ENCODE results near the gene ADAMTS6. TPM values are rescaled to one million over a fixed set of nuclear protein-coding genes. Genes with fewer than 3 reads are reported as not detected.
"Not testable (repeated sequence)": the region's sequence is repeated elsewhere in the genome, so short reads cannot be mapped to it uniquely, and the experiment has no call there.

The ADAMTS6 gene
- total RNA-seq, 1 donor from 2014 or later, result 2.6 TPM

DNA sequence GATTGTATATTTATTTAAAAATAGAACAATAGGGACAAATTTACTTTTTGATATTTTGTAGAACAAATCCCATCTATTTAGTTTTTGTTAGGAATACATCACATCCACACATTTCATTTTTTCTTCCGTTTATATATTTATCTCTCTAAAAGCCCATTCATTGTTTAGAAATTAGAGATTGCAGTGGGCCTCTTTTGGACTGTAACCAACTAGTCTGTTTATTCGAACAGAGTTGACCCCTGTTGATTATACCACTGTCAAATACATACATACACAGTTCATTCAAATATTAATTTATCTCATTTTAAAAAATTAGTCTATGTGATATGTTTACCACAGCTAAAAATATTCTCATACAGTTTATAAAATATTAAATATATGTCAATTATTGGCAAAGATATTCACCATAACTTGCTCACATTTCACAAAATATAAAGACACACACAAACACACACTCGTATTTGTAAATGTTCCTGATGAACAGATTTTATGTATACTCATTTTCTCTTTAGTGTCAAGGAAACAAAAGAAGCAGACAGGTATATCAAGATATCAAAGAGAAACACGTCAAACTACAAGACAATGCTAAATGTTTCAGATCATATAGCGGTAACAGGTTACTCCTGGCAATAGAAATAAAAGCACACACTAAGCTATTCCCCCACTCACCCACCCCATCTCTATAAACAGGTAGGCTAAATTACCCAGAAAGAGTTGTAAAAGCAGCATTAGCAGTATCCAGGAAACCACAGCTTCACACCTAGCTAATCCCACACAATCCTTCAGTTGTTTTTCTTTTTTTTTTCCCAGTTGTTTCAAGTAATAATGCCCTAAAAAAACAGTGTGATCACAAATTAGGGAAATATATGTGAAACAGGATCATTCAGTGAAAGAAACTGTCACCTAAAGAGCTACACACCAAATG is 283.9 kb downstream of the ADAMTS6 start:
- Histone ChIP-seq H3K27ac (ENCODE audit: low read depth, low read length) (no peak overlapping the region), H3K27me3 (ENCODE audit: control insufficient read depth in 3 of 3, insufficient read depth in 3 of 3, low read length in 3 of 3) (no peaks in the 10 kb centered on the region), H3K4me3 (ENCODE audit: low read length in 3 of 3) (no peak overlapping the region), H3K9ac (ENCODE audit: low read depth in 1 of 3, low read length in 3 of 3) (no peak overlapping the region), H3K36me3 (ENCODE audit: control insufficient read depth in 3 of 3, insufficient read depth in 3 of 3, low read length in 3 of 3) (no peaks in the 10 kb centered on the region), H3K9me3 (ENCODE audit: control insufficient read depth in 3 of 3, low read length in 3 of 3) (no peaks in the 10 kb centered on the region), H3K4me1 (ENCODE audit: control insufficient read depth in 3 of 3, insufficient read depth in 3 of 3, low read length in 3 of 3) (no peaks in the 10 kb centered on the region)

DNA sequence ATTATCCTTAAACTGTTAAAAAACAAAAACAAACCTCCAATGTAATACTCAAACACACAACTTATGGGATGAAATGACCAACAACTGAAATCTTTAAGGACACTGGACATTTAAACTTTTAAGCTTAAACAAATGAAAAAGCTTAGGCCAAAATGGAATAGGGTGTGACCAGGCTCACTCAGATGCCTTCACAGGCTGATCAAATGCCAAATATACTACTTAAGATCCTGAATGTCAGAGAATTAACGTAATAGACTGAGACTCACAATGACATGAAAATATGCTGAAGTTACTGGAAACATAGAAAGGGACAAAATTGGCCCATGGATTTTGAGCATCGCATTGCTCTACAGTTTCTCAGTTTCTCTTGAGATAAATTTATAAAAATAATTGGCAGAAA is 286.8 kb downstream of the ADAMTS6 start:
- no peaks in the 10 kb centered on the region for H3K9me3 ChIP-seq (ENCODE audit: control insufficient read depth in 3 of 3, low read length in 3 of 3)
- no peaks in the 10 kb centered on the region for H3K27me3 ChIP-seq (ENCODE audit: control insufficient read depth in 3 of 3, insufficient read depth in 3 of 3, low read length in 3 of 3)
- no peak overlapping the region for H3K4me3 ChIP-seq (ENCODE audit: low read length in 3 of 3)
- no peaks in the 10 kb centered on the region for H3K4me1 ChIP-seq (ENCODE audit: control insufficient read depth in 3 of 3, insufficient read depth in 3 of 3, low read length in 3 of 3)
- no peak overlapping the region for H3K27ac ChIP-seq (ENCODE audit: low read depth, low read length)
- H3K9ac ChIP-seq (ENCODE audit: low read depth in 1 of 3, low read length in 3 of 3), result no peak overlapping the region
- no peaks in the 10 kb centered on the region for H3K36me3 ChIP-seq (ENCODE audit: control insufficient read depth in 3 of 3, insufficient read depth in 3 of 3, low read length in 3 of 3)

DNA sequence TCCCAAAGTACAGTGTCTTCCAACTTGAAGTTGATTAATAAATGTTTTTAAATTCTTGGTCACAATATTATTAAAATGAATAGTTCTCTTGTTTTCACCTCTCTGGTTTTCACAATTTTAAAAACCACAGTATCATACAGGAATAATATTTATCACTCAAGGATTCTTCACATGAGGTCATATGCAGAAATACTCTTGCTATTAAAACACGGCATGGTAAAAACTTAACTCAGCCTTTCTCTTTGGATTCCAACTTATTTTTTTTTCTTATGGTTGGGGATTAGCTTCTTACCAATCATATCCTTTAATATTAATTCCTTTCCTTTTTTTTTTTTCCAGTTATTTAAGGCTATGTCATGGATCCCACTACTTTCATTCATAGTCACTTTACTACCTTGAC is 289.4 kb downstream of the ADAMTS6 start:
- no peaks in the 10 kb centered on the region for H3K27me3 ChIP-seq (ENCODE audit: control insufficient read depth in 3 of 3, insufficient read depth in 3 of 3, low read length in 3 of 3)
- H3K9me3 ChIP-seq (ENCODE audit: control insufficient read depth in 3 of 3, low read length in 3 of 3), result no peaks in the 10 kb centered on the region
- H3K4me1 ChIP-seq (ENCODE audit: control insufficient read depth in 3 of 3, insufficient read depth in 3 of 3, low read length in 3 of 3), result no peaks in the 10 kb centered on the region
- H3K36me3 ChIP-seq (ENCODE audit: control insufficient read depth in 3 of 3, insufficient read depth in 3 of 3, low read length in 3 of 3), result no peaks in the 10 kb centered on the region
- no peak overlapping the region for H3K9ac ChIP-seq (ENCODE audit: low read depth in 1 of 3, low read length in 3 of 3)
- no peak overlapping the region for H3K4me3 ChIP-seq (ENCODE audit: low read length in 3 of 3)
- H3K27ac ChIP-seq (ENCODE audit: low read depth, low read length), result no peak overlapping the region

DNA sequence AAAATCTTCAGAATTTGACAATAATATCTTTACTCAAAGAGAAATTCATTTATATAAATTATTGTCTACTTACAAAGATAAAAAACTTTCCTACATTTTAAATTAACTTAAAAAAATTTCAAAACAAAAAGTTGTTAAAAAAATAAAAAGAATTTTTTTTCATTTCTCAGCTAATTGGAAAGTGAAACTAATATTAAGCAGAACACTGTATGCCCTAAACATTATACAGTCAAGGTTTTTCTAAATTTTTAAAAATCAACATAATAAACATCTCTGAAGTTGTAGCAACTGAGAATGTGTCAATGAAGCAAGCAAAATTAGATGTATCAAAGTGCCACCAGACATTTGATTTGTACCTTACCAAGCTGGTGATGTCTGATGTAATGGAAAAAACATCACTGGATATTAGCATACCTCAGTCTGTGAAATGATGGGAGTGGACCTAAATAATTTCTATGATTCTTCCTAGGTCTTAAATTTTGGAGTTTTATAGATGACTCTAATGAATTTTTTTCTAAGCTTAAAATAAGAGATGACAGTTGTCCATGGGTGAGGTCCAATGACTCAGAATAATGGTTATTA is 290.1 kb downstream of the ADAMTS6 start:
- Histone ChIP-seq H3K27me3 (ENCODE audit: control insufficient read depth in 3 of 3, insufficient read depth in 3 of 3, low read length in 3 of 3) (no peaks in the 10 kb centered on the region), H3K4me3 (ENCODE audit: low read length in 3 of 3) (no peak overlapping the region), H3K9ac (ENCODE audit: low read depth in 1 of 3, low read length in 3 of 3) (no peak overlapping the region), H3K27ac (ENCODE audit: low read depth, low read length) (no peak overlapping the region), H3K9me3 (ENCODE audit: control insufficient read depth in 3 of 3, low read length in 3 of 3) (no peaks in the 10 kb centered on the region), H3K4me1 (ENCODE audit: control insufficient read depth in 3 of 3, insufficient read depth in 3 of 3, low read length in 3 of 3) (no peaks in the 10 kb centered on the region), H3K36me3 (ENCODE audit: control insufficient read depth in 3 of 3, insufficient read depth in 3 of 3, low read length in 3 of 3) (no peaks in the 10 kb centered on the region)

DNA sequence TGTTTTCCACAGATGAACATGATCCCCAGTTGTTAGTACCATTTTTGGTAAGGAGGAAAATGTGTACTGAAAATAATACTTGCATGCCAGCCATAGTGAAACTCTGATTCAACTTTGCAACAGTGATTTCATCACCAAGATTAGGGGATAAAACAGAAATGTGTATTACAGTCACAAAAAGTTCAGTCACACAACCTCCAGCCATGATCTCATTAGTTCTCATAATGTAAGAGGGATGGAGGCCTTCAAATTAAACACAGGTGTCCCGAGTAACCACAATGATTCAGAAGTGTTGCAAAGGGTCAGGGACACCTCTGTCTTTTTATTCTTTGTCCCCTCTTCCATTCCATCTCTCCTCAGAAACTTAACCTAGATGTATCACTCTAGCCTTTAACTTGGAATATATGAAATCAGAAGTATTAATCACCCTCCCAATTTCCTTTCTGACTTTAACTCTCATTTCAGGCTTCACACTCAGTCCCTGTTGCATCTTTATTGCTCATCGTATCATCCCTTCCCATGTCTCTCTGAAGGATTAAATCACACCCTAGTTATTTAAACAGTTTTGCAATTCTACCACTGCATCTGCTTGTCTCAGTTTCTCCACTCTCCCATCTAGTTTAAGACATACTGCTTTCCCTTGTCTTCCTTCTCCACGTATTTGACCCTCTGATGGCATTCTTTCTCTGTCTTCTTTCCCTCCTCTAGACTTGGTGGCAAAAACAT is 291.2 kb downstream of the ADAMTS6 start:
- H3K27me3 ChIP-seq (ENCODE audit: control insufficient read depth in 3 of 3, insufficient read depth in 3 of 3, low read length in 3 of 3), result no peaks in the 10 kb centered on the region
- H3K9ac ChIP-seq (ENCODE audit: low read depth in 1 of 3, low read length in 3 of 3), result no peak overlapping the region
- H3K27ac ChIP-seq (ENCODE audit: low read depth, low read length), result no peak overlapping the region

DNA sequence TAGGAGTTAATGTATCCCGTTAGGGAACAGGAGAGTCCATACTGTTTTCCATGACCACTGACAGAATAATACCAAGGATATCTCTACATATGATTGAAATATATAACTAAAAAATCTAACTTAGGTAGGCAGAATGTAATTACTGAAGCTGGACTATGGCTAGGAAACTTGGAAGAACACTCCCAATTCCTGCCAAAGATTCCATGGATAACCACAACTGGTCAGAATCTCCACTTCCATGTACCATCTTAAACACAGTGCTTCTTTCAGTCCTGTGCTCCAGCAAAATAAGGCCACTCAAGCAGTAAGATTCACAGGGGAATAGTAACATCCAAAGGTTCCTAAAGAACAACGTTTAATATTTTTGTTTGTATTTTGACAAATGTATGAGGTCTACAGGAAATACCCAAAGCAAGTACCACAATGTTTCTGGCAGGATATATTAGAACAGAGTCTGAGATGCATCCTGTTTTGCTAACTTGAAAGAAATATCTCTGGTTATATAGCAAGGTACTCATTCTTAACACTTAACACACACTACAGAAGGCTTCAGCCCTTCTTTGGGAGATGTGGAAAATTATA is 295.0 kb downstream of the ADAMTS6 start:
- H3K4me1 ChIP-seq (ENCODE audit: control insufficient read depth in 3 of 3, insufficient read depth in 3 of 3, low read length in 3 of 3), result no peaks in the 10 kb centered on the region
- H3K9me3 ChIP-seq (ENCODE audit: control insufficient read depth in 3 of 3, low read length in 3 of 3), result no peaks in the 10 kb centered on the region
- no peak overlapping the region for H3K4me3 ChIP-seq (ENCODE audit: low read length in 3 of 3)
- H3K9ac ChIP-seq (ENCODE audit: low read depth in 1 of 3, low read length in 3 of 3), result no peak overlapping the region
- no peaks in the 10 kb centered on the region for H3K36me3 ChIP-seq (ENCODE audit: control insufficient read depth in 3 of 3, insufficient read depth in 3 of 3, low read length in 3 of 3)
- no peak overlapping the region for H3K27ac ChIP-seq (ENCODE audit: low read depth, low read length)
- H3K27me3 ChIP-seq (ENCODE audit: control insufficient read depth in 3 of 3, insufficient read depth in 3 of 3, low read length in 3 of 3), result no peaks in the 10 kb centered on the region

More for the DNA sequence above, 291.2 kb downstream of the ADAMTS6 start:
- Histone ChIP-seq H3K4me3 (ENCODE audit: low read length in 3 of 3) (no peak overlapping the region), H3K4me1 (ENCODE audit: control insufficient read depth in 3 of 3, insufficient read depth in 3 of 3, low read length in 3 of 3) (no peaks in the 10 kb centered on the region), H3K9me3 (ENCODE audit: control insufficient read depth in 3 of 3, low read length in 3 of 3) (no peaks in the 10 kb centered on the region), H3K36me3 (ENCODE audit: control insufficient read depth in 3 of 3, insufficient read depth in 3 of 3, low read length in 3 of 3) (no peaks in the 10 kb centered on the region)

DNA sequence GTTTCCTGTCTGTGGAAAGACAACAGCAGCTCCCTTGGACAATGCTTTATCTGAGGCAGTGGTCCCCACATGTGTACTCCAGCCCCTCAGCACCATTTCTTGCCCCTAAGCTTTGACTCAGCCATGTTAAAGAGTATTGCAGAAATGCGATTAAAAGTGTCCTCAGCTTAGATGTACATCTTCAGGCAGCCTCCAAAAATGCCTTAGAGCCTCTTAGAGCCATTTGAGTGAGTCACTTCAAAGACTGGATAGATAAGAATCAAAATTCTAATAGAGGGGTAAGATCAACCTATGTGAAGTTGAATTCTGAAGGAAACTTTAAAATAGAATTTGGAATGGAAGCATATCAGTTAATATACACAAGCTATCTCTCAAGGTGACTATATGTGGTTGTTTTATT is 296.3 kb downstream of the ADAMTS6 start:
- Histone ChIP-seq H3K27me3 (ENCODE audit: control insufficient read depth in 3 of 3, insufficient read depth in 3 of 3, low read length in 3 of 3) (no peaks in the 10 kb centered on the region), H3K9ac (ENCODE audit: low read depth in 1 of 3, low read length in 3 of 3) (no peak overlapping the region), H3K4me3 (ENCODE audit: low read length in 3 of 3) (no peak overlapping the region), H3K36me3 (ENCODE audit: control insufficient read depth in 3 of 3, insufficient read depth in 3 of 3, low read length in 3 of 3) (no peaks in the 10 kb centered on the region), H3K4me1 (ENCODE audit: control insufficient read depth in 3 of 3, insufficient read depth in 3 of 3, low read length in 3 of 3) (no peaks in the 10 kb centered on the region), H3K9me3 (ENCODE audit: control insufficient read depth in 3 of 3, low read length in 3 of 3) (no peaks in the 10 kb centered on the region), H3K27ac (ENCODE audit: low read depth, low read length) (no peak overlapping the region)

DNA sequence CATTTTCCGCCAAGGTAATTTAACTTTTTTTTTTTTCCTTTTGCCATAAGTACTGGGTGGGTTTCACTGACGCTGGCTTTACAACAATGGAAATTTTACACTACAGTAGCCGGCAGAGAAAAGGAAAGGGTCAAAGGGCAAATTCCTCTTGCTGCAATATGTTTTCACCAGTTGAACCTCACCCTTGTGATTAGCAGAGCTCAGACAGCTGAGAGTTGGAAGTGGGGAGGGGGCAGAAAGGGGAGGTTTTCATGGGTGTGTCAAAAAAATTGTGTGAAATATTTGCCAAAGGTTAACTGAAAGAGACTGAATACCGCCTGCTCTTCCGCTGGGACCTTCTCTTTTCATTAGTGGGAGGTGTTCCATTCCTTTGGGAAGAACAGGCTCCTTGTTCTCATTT is 296.9 kb downstream of the ADAMTS6 start:
- Histone ChIP-seq H3K9me3 (ENCODE audit: control insufficient read depth in 3 of 3, low read length in 3 of 3) (no peaks in the 10 kb centered on the region), H3K9ac (ENCODE audit: low read depth in 1 of 3, low read length in 3 of 3) (no peak overlapping the region), H3K36me3 (ENCODE audit: control insufficient read depth in 3 of 3, insufficient read depth in 3 of 3, low read length in 3 of 3) (no peaks in the 10 kb centered on the region), H3K27me3 (ENCODE audit: control insufficient read depth in 3 of 3, insufficient read depth in 3 of 3, low read length in 3 of 3) (no peaks in the 10 kb centered on the region), H3K4me3 (ENCODE audit: low read length in 3 of 3) (no peak overlapping the region), H3K4me1 (ENCODE audit: control insufficient read depth in 3 of 3, insufficient read depth in 3 of 3, low read length in 3 of 3) (no peaks in the 10 kb centered on the region), H3K27ac (ENCODE audit: low read depth, low read length) (no peak overlapping the region)

DNA sequence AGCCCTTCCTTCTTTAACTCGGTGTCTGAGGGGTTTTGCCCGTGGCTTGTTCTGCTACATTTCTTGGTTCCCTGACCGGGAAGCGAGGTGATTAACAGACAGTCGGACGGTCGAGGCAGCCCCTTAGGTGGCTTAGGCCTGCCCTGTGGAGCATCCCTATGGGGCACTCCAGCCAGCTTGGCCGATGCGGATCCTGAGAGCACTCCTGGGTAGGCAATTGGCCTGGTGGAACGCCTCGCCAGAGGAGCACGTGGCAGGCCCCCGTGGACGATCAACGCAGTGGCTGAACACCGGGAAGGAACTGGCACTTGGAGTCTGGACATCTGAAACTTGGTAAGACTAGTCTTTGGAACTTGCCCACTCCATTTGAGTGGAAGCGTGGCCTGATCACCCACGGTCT is 307.5 kb downstream of the ADAMTS6 start:
- H3K9me3 ChIP-seq (ENCODE audit: control insufficient read depth in 3 of 3, low read length in 3 of 3), result not testable (repeated sequence)

DNA sequence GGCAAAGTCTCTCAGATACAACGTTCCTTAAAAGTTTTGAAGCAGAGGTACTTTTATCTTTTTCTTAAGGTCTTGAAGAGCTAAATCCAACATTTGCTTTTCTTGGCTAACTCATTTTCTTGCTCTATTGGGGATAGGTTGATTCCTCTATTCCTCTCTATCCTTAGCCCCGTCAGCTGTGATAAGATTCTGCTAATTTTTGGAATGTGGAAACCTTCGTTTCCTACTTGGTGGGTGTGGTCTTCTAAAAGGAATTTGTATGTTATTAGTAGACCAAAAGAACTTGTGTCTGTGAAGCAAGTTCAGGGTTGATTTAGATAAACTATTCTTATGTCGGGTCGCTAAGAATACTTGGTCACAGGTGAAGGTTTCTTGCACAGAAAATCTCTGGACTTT is 308.6 kb downstream of the ADAMTS6 start:
- H3K4me1 ChIP-seq (ENCODE audit: control insufficient read depth in 3 of 3, insufficient read depth in 3 of 3, low read length in 3 of 3), result no peaks in the 10 kb centered on the region
- no peaks in the 10 kb centered on the region for H3K27me3 ChIP-seq (ENCODE audit: control insufficient read depth in 3 of 3, insufficient read depth in 3 of 3, low read length in 3 of 3)
- H3K36me3 ChIP-seq (ENCODE audit: control insufficient read depth in 3 of 3, insufficient read depth in 3 of 3, low read length in 3 of 3), result no peaks in the 10 kb centered on the region
- no peak overlapping the region for H3K9ac ChIP-seq (ENCODE audit: low read depth in 1 of 3, low read length in 3 of 3)
- no peak overlapping the region for H3K4me3 ChIP-seq (ENCODE audit: low read length in 3 of 3)
- H3K9me3 ChIP-seq (ENCODE audit: control insufficient read depth in 3 of 3, low read length in 3 of 3), result peaks cover 0 to 1% (median 0%) of the 10 kb centered on the region in 3 donors
- H3K27ac ChIP-seq (ENCODE audit: low read depth, low read length), result no peak overlapping the region

More for the DNA sequence above, 307.5 kb downstream of the ADAMTS6 start:
- H3K9ac ChIP-seq (ENCODE audit: low read depth in 1 of 3, low read length in 3 of 3); H3K4me3 ChIP-seq (ENCODE audit: low read length in 3 of 3); H3K27me3 ChIP-seq (ENCODE audit: control insufficient read depth in 3 of 3, insufficient read depth in 3 of 3, low read length in 3 of 3); H3K36me3 ChIP-seq (ENCODE audit: control insufficient read depth in 3 of 3, insufficient read depth in 3 of 3, low read length in 3 of 3); H3K27ac ChIP-seq (ENCODE audit: low read depth, low read length); H3K4me1 ChIP-seq (ENCODE audit: control insufficient read depth in 3 of 3, insufficient read depth in 3 of 3, low read length in 3 of 3): not testable (repeated sequence)

Data from skeletal muscle tissue (tissue), 4 donors.